Ishikawa (cell line): ENCODE results near the gene WNT6.
A peak's percentile ranks its signal among the peaks of the same experiment; 100 is the strongest.

ENCODE experiments used
- CEBPB ChIP-seq: IDR thresholded peaks from 2 replicates; pipeline ENCODE4 v1.6.1; 2012
- CREB1 ChIP-seq: IDR thresholded peaks from 2 replicates; pipeline ENCODE4 v1.6.1; 2012; ENCODE audit warnings: low read depth
- EGR1 ChIP-seq: IDR thresholded peaks from 2 replicates; pipeline ENCODE4 v1.6.1; 2012
- EP300 ChIP-seq: IDR thresholded peaks from 2 replicates; pipeline ENCODE4 v1.6.1; 2012; ENCODE audit warnings: borderline replicate concordance
- FOXM1 ChIP-seq: IDR thresholded peaks from 2 replicates; pipeline ENCODE4 v1.6.1; 2012; ENCODE audit warnings: low read depth, borderline replicate concordance
- MAX ChIP-seq: IDR thresholded peaks from 2 replicates; pipeline ENCODE4 v1.6.1; 2012
- NFIC ChIP-seq: IDR thresholded peaks from 2 replicates; pipeline ENCODE4 v1.6.1; 2012
- RAD21 ChIP-seq: IDR thresholded peaks from 2 replicates; pipeline ENCODE4 v1.6.1; 2012; ENCODE audit warnings: low read depth
- REST ChIP-seq: IDR thresholded peaks from 2 replicates; pipeline ENCODE4 v1.6.1; 2012; ENCODE audit warnings: low read depth, mild to moderate bottlenecking
- TAF1 ChIP-seq: IDR thresholded peaks from 2 replicates; pipeline ENCODE4 v1.6.1; 2012; ENCODE audit warnings: low read depth, mild to moderate bottlenecking
- TCF12 ChIP-seq: IDR thresholded peaks from 2 replicates; pipeline ENCODE4 v1.6.1; 2012; ENCODE audit warnings: low read depth
- TEAD4 ChIP-seq: IDR thresholded peaks from 2 replicates; pipeline ENCODE4 v1.6.1; 2012
- USF1 ChIP-seq: IDR thresholded peaks from 2 replicates; pipeline ENCODE4 v1.6.1; 2012
- YY1 ChIP-seq: IDR thresholded peaks from 2 replicates; pipeline ENCODE4 v1.6.1; 2012; ENCODE audit warnings: low read depth
- ZBTB7A ChIP-seq: IDR thresholded peaks from 2 replicates; pipeline ENCODE4 v1.6.1; 2012; ENCODE audit warnings: low read depth

Gene WNT6

GRCh38 chr2:218898109-218898878 is 38.7 kb downstream of the WNT6 start:
- TF ChIP-seq RAD21 (peak; percentile 95), TEAD4 (no peak), MAX (peak; percentile 91), CREB1 (no peak), REST (no peak), EP300 (no peak), USF1 (no peak), EGR1 (no peak), FOXM1 (no peak), NFIC (no peak)

- TF ChIP-seq TCF12 (no peak), FOXM1 (no peak), CEBPB (no peak), EGR1 (no peak), TEAD4 (no peak), REST (no peak), NFIC (no peak), ZBTB7A (no peak), RAD21 (no peak), EP300 (no peak), MAX (no peak), USF1 (no peak), YY1 (no peak), TAF1 (no peak), CREB1 (no peak)
These were observed 39.5 kb downstream of the WNT6 start for GRCh38 chr2:218899147-218899546.

GRCh38 chr2:218902427-218902826 is 42.8 kb downstream of the WNT6 start:
- TF ChIP-seq TEAD4, result no peak
- no peak for TF ChIP-seq NFIC
- TF ChIP-seq CREB1, result no peak
- no peak for TF ChIP-seq YY1
- TF ChIP-seq CEBPB, result no peak
- no peak for TF ChIP-seq FOXM1
- TF ChIP-seq RAD21, result no peak
- TF ChIP-seq TAF1, result no peak
- no peak for TF ChIP-seq REST
- TF ChIP-seq TCF12, result no peak
- no peak for TF ChIP-seq ZBTB7A
- TF ChIP-seq MAX, result no peak

GRCh38 chr2:218904176-218904575 is 44.6 kb downstream of the WNT6 start:
- TF ChIP-seq EGR1 (no peak), CEBPB (no peak), USF1 (no peak), MAX (no peak), REST (no peak), EP300 (no peak), FOXM1 (no peak), RAD21 (no peak), ZBTB7A (no peak), NFIC (no peak), YY1 (no peak), TAF1 (no peak), CREB1 (no peak), TEAD4 (no peak), TCF12 (no peak)
